ENCODE results near the gene PMF1.
A peak's percentile ranks its signal among the peaks of the same experiment; 100 is the strongest.
"Not testable (repeated sequence)": the region's sequence is repeated elsewhere in the genome, so short reads cannot be mapped to it uniquely, and the experiment has no call there.

The PMF1 gene

DNA sequence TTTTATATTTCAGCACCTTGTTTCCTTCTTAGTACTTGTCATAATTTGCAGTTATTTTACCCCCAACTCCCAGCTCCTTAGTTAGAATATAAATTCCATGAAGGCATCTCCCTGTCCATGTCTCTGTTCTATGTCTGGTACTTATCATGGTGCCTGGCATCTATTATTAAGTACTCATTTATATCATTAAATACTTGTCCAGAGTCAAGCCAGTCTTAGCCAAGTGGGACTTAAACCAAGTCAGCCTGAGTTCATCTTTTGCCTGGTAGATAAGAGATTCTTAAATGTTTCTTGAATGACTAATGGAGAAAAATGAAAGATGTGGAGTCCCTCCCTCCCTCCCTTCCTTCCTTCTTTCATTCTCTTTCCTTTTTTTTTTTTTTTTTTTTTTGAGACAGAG is 9.5 kb upstream of the PMF1 start:
- no peak for TF ChIP-seq CTCF (IDR thresholded peaks at IDR 0.05; ENCODE audit: borderline replicate concordance, insufficient read depth, low read depth, low read length)
- no peak overlapping the region for H3K4me3 ChIP-seq (ENCODE audit: low read depth, low read length)

- TF ChIP-seq CTCF (IDR thresholded peaks at IDR 0.05; ENCODE audit: borderline replicate concordance, insufficient read depth, low read depth, low read length) = no peak
- H3K4me3 ChIP-seq (ENCODE audit: low read depth, low read length) = no peak overlapping the region
Measured at GRCh38 chr1:156204686-156205085, 8.1 kb upstream of the PMF1 start.

DNA sequence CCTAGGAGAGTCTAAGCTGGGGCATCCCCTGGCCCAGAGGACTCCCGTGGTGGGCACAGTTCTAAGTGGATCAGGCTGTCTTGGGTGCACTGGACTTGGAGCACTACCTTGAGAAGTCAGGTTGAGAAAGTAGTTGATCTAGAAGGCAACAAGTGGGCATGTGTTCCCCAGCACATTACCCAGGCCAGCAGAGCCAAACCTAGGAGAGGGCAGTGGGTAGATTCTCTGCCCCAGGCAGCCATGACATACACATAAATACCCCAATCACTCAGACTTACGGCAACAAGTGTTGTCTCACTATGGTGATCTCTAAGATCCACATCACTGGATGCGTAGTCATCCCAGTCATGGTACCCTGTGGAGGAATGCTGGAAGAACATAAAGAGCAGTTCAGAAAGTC is 1.6 kb upstream of the PMF1 start:
- TF ChIP-seq CTCF (IDR thresholded peaks at IDR 0.05; ENCODE audit: borderline replicate concordance, insufficient read depth, low read depth, low read length) = no peak
- no peak overlapping the region for H3K4me3 ChIP-seq (ENCODE audit: low read depth, low read length)

DNA sequence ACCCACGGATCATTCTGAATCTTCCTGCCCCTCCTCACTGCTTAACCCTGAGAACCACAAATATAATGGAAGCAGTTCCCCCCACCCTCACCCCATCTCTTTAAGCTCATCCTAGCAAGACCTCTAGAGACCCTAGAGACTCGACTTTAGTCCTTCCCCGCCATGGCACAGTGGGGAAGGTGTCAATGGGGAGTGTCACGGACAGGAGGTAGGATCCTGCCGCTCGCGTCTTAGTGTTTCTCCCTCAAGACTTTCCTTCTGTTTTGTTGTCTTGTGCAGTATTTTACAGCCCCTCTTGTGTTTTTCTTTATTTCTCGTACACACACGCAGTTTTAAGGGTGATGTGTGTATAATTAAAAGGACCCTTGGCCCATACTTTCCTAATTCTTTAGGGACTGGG is 677 bp upstream of the PMF1 start:
- no peak overlapping the region for H3K4me3 ChIP-seq (ENCODE audit: low read depth, low read length)
- TF ChIP-seq CTCF (IDR thresholded peaks at IDR 0.05; ENCODE audit: borderline replicate concordance, insufficient read depth, low read depth, low read length) = no peak

DNA sequence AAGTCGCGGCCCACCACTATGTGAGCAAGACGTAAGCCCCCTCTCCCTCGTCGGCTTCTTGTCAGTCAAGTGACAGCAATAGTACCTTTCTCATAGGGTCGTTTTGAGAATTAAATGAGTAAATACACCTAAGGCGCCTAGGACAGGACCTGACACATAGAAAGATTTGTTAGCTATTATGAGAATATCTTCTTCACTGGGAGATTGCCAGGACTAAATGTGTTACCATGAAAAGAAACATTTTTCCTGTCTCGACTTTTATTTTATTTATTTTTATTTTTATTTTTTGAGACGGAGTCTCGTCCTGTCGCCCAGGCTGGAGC is 798 bp downstream of the PMF1 start:
- peak overlapping the region; percentile 88 for H3K4me3 ChIP-seq (ENCODE audit: low read depth, low read length)
- TF ChIP-seq CTCF (IDR thresholded peaks at IDR 0.05; ENCODE audit: borderline replicate concordance, insufficient read depth, low read depth, low read length) = no peak

DNA sequence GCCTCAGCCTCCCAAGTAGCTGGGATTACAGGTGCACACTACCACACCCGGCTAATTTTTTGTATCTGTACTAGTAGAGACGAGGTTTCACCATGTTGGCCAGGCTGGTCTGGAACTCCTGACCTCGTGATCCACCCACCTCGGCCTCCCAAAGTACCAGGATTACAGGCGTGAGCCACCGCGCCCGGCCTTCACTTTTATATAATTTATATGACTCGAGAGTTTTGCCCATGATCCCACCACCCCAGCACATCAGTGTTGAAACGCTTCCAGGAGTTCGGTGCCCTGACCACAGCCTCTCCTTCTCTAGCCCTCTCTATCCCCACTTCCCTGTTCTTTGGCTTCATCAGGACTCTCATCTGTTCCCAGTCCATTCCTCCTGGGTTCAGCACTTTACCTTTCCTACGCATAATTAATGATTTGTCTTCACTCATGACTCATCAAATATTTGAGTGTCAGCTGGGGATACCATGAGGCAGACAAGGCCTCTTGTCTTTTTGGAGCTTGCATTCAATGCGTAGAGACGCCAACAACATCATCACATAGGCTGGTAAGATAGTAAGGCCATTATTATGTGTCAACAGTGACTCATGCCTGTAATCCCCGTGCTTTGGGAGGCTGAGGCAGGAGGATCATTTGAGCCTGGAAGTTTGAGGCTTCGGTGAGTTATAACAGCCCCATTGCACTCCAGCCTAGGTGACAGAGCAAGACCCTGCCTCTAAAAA is 1.4 kb downstream of the PMF1 start:
- no peak overlapping the region for H3K4me3 ChIP-seq (ENCODE audit: low read depth, low read length)
- TF ChIP-seq CTCF (IDR thresholded peaks at IDR 0.05; ENCODE audit: borderline replicate concordance, insufficient read depth, low read depth, low read length) = no peak

DNA sequence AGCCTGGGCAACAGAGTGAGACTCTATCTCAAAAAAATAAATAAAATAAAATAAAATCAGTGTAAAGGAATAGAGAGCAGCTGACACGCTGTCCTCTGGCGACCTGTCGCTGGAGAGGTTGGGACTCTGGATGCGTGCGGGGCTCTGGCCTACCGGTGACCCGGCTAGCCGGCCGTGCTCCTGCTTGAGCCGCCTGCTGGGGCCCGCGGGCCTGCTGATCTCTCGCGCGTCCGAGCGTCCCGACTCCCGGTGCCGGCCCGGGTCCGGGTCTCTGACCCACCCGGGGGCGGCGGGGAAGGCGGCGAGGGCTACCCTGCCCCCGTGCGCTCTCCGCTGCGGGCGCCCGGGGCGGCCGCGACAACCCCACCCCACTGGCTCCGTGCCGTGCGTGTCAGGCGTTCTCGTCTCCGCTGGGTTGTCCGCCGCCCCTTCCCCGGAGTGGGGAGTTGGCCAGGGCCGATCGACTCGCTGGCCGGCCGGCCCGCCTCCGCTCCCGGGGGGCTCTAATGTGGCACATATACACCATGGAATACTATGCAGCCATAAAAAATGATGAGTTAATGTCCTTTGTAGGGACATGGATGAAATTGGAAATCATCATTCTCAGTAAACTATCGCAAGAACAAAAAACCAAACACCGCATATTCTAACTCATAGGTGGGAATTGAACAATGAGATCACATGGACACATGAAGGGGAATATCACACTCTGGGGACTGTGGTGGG is 3.7 kb downstream of the PMF1 start:
- H3K4me3 ChIP-seq (ENCODE audit: low read depth, low read length) = not testable (repeated sequence)
